Loucy (cell line): ENCODE data around the gene GRIP1.

Source experiments
- EZH2phosphoT487 ChIP-seq: fragments of 200-600 bp; IDR thresholded peaks from 2 replicates; pipeline ENCODE4 v1.6.1; 2018; ENCODE audit warnings: antibody characterized with exemption, mild to moderate bottlenecking, moderate library complexity, borderline replicate concordance
- TF ChIP-seq, protein P1 (sequence below): fragments of 200-600 bp; sonication (generic); conservative IDR thresholded peaks from 2 replicates; pipeline ENCODE4 v1.5.1; 2014; ENCODE audit warnings: mild to moderate bottlenecking, antibody characterized with exemption, low read length

- TF ChIP-seq, protein P1, sequence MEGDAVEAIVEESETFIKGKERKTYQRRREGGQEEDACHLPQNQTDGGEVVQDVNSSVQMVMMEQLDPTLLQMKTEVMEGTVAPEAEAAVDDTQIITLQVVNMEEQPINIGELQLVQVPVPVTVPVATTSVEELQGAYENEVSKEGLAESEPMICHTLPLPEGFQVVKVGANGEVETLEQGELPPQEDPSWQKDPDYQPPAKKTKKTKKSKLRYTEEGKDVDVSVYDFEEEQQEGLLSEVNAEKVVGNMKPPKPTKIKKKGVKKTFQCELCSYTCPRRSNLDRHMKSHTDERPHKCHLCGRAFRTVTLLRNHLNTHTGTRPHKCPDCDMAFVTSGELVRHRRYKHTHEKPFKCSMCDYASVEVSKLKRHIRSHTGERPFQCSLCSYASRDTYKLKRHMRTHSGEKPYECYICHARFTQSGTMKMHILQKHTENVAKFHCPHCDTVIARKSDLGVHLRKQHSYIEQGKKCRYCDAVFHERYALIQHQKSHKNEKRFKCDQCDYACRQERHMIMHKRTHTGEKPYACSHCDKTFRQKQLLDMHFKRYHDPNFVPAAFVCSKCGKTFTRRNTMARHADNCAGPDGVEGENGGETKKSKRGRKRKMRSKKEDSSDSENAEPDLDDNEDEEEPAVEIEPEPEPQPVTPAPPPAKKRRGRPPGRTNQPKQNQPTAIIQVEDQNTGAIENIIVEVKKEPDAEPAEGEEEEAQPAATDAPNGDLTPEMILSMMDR: no peak
- TF ChIP-seq EZH2phosphoT487: no peak
These were observed 31.0 kb upstream of the GRIP1 start for GRCh38 chr12:66709893-66710292.
